Activated naive CD8-positive, alpha-beta T cell treated with anti-CD3 and anti-CD28 coated beads, Interleukin-2, amount 50 U/mL, for 16 hours (primary cell): ENCODE results near the gene A3GALT2.
"Not testable (repeated sequence)": the region's sequence is repeated elsewhere in the genome, so short reads cannot be mapped to it uniquely, and the experiment has no call there.

ENCODE experiments used
- DNase-seq: peaks from one replicate; pipeline ENCODE4 v3.0.0-alpha.2; 2020; ENCODE audit warnings: low read depth, low spot score

Gene A3GALT2

DNA sequence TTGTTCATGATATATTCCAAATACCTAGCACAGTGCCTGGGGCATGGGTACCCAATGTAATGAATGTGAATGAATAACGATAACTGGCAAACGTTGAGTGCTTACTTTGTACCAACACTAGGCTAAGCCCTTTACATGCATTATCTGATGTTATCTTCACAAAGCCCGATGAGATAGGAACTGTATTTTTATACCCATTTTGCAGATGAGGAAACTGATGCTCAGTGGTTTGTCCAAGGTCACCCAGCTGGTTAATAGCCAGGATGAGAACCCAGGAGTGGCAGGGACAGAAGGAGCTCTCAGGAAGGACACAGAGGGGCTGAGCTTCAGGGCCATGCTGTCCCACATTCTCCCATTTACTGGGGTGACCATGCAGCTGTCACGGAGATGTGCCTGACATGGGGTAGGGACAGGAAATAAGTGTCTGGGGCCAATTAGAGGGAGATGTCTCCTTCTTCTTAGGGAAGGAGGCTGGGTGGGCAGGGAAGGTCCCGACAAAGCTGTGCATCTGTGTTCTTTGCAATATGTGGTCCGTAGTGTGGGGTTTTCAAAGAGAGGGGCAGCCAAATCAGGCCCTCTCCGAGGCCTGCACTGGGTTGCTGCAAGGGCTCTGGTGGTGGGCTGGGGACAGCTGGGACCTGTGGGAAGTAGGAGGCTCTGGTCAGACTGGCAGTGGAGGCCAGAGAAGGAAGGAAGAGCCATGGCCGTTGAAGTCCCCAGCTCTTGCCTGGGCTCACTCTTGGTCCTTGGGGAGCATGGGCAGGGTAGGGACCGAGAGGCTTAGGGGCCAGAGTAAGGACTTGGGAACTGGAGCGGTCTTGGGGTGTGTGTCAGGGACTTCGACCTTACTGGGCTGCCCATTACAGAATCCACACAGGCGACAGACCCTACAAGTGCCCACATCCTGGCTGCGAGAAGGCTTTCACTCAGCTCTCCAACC, 26.6 kb downstream of the A3GALT2 start:
- DNase-seq: no peak

- no peak for DNase-seq
Measured at GRCh38 chr1:33292726-33293340, 28.1 kb downstream of the A3GALT2 start.

- DNase-seq: not testable (repeated sequence)
Measured at GRCh38 chr1:33290615-33291014, 30.3 kb downstream of the A3GALT2 start.

GRCh38 chr1:33289858-33290154, 31.1 kb downstream of the A3GALT2 start:
- no peak for DNase-seq

DNA sequence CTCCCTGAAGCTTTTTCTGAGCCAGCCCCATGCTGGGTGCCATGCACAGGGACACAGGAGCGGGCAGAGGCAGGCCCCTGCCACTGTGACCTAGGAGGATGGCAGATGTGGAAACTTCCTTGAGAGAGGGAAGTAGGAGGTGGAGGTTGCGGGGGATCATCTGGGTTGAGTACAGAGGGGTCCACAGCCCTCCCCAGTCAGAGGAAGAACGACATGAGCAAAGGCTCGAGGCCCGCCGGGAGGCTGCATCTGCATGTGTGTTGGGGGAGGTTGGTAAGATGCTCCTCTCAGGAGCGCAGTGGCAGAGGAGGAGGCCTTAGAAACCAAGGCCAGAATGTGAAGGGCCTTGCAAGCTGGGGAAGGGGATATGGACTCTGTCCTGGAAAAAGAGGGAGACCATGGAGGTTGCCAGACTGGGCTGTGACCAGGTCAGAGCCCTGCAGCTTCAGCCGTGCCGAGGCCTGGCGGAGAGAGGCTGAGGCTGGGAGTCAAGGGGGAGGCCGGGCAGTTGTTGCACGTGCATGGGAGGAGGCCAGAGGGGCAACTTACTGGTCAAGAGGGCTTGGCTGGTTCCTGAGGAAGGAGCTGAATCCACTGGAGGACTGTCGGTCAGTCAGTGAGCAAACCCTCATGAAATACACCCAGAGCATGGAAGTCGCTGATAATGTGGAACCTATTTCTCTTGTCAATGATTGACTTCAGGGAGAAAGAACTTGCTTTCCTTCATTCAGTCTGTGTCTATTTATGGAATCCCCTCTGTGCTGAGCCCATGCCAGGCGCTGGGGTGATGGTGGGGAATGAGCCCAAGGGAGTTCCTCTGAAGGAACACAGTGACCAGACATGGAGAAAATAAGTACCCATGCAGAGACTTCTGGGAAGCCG, 31.7 kb downstream of the A3GALT2 start:
- no peak for DNase-seq

GRCh38 chr1:33287317-33287716, 33.6 kb downstream of the A3GALT2 start:
- DNase-seq: no peak

- no peak for DNase-seq
Measured at GRCh38 chr1:33286451-33287185, 34.3 kb downstream of the A3GALT2 start.

DNA sequence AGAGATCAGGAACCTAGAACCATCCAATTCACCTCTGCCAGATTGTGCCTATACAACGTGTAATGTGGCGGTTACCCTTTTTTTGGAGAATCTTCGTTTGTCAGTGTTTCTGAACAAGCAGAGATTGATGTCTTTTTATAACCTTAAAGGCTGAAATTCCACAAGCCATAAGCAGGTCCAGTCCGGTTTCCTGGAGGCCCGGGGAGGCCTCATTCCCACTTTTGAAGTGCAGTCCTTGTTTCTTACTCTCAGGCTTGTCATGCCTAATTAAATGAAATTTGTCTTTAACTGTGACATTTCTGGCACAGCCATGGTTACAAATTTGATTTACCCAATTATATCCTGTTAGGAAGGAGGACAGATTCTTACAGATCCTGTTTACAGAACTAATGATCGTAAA, 36.8 kb downstream of the A3GALT2 start:
- no peak for DNase-seq

DNA sequence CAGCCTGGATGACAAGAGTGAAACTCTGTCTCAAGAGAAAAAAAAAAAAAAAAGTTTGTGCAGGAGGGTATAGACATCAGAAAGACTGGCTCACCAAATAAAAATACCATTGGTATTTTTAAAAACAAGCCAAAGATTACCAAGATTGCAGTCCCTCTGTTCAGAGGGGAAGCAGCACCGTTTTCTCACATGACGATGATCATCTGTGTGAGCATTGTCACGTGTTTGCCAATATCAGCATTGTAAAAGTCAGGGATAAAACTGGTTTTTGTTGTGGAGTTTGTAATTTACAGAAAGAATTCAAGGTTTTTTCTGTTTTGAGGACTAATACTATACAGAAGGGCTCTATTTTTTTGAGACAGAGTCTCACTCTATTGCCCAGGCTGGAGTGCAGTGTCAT, 38.1 kb downstream of the A3GALT2 start:
- no peak for DNase-seq

GRCh38 chr1:33281554-33282303, 39.2 kb downstream of the A3GALT2 start:
- no peak for DNase-seq

GRCh38 chr1:33280091-33280661, 40.7 kb downstream of the A3GALT2 start:
- no peak for DNase-seq

GRCh38 chr1:33277488-33278084, 43.3 kb downstream of the A3GALT2 start:
- DNase-seq: no peak

- no peak for DNase-seq
Measured at GRCh38 chr1:33276573-33277298, 44.2 kb downstream of the A3GALT2 start.

DNA sequence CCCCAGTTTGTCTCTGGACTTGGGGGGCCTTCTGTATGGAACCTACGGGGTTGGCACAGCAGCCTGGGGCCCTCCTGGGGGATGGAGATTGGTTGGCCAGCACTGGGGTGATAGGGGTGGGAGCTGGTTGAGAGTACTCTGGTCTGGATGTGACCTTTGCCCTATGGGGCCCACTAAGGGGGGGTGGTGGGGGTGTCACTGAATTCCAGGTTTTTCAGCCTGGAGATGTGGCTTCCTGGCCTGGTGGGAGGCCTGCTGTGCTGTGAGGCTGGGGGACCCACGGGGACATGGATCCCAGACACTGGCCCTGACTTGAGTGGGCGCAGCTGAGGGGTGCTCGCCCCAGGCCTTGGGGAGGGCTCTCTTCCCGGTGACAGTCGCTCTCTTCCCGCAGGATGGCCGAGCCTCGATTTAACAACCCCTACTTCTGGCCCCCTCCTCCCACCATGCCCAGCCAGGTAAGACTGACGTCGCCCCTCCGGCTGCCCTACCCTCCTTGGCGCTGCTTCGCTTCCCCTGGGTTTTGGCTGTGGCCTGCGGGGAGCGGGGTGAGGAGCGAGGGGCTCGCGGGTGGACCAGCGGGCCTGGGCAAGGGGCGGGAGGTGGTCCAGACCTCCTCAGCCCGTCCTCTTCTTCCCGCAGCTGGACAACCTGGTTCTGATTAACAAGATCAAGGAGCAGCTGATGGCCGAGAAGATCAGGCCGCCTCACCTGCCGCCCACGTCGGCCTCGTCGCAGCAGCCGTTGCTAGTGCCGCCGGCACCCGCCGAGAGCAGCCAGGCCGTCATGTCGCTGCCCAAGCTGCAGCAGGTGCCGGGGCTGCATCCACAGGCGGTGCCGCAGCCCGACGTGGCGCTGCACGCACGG, 45.0 kb downstream of the A3GALT2 start:
- DNase-seq: no peak

DNA sequence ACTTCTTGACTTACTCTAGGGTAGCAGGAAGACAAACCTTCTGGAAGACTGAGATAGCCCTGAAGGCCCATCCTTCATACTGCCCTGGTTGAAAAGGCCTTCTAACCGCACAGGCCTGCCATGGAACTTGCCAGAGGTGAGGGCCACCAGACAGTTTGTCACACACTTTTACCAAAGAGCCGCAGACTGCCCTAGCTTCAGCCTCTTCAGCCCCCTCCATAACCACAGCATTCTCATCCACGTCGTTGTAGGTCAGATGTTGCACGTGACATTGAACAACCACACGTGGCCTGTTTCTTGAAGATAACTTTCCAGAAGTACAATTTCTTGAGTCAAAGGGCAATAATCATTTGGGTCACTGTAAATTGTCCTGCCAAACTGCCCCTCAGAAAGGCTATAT, 45.7 kb downstream of the A3GALT2 start:
- DNase-seq: no peak

DNA sequence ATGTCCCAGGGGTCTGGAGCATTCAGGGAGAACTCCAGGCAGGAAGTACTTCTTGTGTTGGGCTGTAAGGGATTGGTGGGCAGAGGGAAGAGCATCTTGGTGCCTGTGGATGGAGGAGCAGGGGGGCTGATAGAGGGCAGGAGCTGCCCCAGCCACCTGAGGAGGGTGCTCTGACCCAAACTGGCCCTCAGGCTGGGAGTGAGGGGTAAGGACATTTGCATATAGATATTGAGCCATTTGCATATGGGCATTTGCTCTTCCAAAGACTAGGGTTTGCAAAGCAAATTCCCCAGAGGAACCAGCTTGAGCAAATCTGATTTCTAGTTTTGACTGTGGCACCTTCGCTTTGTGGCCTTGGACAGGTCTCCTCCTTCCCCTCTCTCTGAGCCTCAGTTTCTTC, 46.5 kb downstream of the A3GALT2 start:
- no peak for DNase-seq

- no peak for DNase-seq
Measured at GRCh38 chr1:33273961-33274371, 46.9 kb downstream of the A3GALT2 start.

GRCh38 chr1:33273406-33273805, 47.5 kb downstream of the A3GALT2 start:
- no peak for DNase-seq
